ENCODE results near the gene FAM229A.

FAM229A gene

GRCh38 chr1:32346532-32347157 is 15.6 kb downstream of the FAM229A start:
- no peak for DNase-seq

- no peak for DNase-seq
Observed at GRCh38 chr1:32345289-32345827, 16.9 kb downstream of the FAM229A start.

- DNase-seq = no peak
Observed at GRCh38 chr1:32342704-32343103, 19.6 kb downstream of the FAM229A start.

DNA sequence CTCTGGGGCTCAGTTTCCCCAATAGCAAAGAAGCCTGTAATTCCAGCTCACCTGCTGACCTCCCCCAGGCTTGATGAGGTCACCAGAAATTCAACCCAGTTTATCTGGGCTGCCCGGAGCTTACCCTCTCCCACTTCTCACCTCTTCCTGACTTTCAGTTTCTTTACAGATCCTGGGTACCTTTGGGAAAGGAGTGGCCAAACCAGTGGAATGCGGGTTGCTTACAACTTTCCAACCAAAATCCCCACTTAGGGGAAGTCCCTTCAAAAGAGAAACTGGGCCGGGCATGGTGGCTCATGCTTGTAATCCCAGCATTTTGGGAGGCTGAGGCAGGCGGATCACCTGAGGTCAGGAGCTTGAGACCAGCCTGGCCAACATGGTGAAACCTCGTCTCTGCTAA is 20.3 kb downstream of the FAM229A start:
- DNase-seq = no peak

GRCh38 chr1:32341186-32341757 is 21.0 kb downstream of the FAM229A start:
- DNase-seq = no peak

DNA sequence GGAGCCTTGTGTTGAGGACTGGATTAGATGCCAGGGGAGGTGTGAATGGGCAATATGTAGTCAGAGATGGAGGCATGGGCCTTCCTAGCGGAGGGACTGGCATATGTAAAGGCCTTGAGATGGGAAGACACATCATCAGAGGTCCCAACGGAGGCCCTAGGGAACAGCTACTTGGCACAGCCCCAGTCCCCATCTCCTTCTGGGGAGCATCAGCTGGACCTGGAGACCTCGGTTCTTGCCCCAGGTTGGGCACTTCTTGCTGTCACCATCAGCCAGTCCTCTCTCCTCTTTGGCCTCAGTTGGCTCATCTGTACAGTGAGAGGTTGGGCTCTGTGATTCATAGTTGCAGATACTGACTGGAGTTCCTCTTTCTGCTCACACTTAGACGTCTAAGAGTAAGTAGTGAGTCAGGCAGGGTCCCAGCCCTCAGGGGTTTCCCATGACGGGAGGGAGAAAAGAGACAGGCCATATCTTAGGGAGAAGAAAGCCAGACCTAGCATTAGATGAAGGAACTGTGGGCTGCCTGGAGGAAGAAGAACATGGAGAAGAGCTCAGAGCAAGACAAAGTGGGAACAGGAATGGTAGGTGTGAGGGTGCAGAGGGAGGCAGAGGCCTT is 22.8 kb downstream of the FAM229A start:
- no peak for DNase-seq

GRCh38 chr1:32338637-32339145 is 23.6 kb downstream of the FAM229A start:
- no peak for DNase-seq

DNA sequence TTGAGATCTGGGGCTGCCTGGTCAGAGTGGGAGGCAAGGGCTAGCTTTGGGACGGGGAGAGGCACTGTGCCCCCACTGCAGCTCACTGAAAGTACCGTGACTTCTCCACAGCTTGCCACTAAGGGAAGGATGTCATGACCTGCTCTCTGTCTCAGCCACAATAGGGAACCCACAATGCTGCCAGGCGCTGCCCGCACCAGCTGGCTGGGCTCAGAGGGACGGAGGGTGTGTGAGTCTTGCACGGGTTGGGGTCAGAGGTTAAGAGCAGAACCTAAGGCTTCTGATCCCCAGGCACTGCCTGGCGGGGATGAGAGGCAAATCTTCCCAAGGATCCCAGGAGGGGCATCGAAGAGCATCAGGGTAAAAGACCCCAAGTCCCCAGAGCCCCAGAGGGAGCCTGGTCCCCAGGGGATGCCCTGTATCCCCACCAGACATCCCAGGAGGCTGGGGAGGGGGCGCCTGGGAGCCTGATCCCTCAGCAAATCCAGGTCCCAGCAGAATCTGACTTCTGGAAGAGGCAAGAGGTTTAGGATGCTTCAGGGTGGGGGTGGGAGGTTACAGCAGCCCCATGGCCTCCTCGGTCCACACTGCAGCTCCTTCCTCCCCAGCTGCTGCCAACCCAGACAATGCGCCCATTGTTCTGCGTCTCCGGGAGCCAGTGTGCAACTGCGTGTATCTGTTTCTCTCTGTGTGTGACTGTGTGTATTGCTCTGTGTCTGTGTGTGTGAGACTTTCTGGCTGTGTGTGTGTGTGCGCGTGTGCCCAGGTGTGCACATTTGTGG is 24.2 kb downstream of the FAM229A start:
- no peak for DNase-seq

GRCh38 chr1:32336963-32337675 is 25.2 kb downstream of the FAM229A start:
- DNase-seq = no peak

- no peak for DNase-seq
Observed at GRCh38 chr1:32336591-32336932, 25.7 kb downstream of the FAM229A start.

DNA sequence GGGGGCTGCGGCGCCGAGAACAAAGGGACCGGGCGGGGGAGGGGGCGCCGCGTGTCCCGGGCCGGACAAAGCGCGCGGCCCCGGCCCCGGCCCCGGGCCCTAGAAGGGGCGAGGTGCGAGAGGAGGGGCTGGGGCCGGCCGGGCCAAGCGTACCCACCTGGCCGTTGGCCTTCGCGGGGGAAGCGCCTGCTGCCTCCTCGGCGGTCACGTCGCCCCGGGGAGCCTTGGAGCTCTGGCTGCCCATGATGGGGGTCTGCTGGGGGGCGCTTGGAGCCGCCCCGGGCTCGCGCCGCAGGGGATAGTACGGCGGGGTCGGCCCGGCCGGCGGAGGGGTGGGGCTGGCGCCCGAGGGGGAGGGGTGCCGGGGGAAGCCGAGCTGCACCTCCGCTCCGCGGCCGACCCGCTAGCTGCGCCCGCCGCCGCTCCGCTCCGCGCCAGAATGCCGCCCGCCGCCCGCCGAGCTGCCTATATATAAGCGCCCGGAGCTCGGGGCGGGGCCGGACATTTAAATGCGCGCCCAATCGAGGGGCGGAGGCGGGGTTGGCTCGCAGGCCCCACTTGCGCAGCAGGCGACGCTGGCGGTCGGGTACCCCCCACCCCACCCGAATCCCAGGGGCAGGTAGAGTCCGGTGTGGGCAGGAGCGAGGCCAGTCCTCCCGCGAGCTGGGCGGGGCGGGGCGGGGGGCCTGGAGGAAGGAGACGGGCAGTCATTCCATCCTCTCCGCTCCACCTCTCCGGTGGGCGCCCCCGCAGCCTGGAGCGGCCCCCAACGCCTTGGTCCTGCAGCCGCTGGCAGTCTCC is 26.3 kb downstream of the FAM229A start, which contains the start of gene MARCKSL1:
MARCKSL1 (minus strand) TSS at position 444 of the 801 bp plus-strand sequence; CDS start at position 244, 200 bp downstream.
- DNase-seq = peak; percentile 64

DNA sequence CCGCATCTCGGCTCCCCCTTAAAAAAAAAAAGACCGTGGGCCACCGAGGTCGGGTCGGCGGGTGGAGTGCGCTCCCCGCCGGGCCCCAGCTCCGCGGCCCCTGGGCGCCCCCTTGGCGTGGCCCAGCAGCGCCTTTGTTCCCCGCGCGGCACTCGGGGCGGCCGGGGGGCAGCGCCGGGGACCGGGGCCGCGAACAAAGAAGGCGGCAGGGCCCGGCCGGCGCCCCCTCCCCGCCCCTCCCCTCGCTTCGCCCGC is 26.8 kb downstream of the FAM229A start:
- no peak for DNase-seq

DNA sequence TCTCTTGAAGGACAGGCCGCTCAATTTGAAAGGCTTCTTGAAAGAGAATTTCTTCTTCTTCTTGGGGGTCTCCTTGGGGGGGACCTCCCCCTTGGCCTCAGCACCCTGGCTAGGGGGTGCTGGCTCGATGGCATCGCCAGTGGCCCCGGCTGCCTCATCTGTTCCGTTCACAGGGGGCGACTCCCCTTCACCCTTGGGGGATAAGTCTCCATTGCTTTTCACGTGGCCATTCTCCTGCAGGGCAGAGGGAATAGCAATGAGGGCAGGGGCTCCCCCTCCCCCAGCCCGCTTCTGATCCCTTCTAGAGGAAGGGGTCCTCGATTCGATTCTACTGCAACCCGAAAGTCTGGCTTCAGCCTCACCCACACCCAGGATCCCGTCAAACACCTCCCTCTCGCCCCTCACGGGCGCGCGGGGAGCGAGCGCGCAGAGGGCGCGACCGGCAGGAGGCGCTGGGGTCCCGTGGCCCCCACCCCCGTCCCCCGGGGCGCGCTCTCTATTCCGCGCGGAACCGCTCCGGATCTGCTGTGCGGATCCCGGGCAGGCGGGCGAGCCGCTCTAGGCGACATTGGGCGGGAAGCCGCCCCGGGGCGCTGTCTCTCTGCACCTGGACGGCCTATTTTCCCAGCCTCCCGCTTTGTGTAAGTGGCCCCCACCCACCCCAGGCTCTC is 27.3 kb downstream of the FAM229A start:
- peak; percentile 40 for DNase-seq

- no peak for DNase-seq
Observed at GRCh38 chr1:32334274-32334861, 27.9 kb downstream of the FAM229A start.

DNA sequence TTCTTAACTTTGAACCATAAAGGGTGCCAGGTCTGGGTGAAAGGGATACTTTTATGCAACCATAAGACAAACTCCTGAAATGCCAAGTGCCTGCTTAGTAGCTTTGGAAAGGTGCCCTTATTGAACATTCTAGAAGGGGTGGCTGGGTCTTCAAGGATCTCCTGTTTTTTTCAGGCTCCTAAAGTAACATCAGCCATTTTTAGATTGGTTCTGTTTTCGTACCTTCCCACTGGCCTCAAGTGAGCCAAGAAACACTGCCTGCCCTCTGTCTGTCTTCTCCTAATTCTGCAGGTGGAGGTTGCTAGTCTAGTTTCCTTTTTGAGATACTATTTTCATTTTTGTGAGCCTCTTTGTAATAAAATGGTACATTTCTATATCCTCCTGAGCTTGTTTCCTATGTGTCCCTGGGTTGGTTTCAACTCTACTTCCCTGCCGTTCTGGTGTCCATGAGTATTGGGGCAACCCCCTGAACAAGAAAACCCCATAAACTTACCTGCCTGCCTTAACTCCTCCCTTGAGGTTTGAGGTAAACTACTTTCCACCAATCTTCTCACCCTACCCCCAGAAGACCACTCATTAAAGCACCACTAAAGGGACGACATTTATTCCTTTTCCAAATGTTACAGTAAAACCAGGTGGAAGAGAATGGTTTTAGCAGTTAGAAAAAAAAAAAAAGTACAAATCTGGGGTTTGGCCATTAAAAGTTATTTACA is 28.9 kb downstream of the FAM229A start:
- no peak for DNase-seq

DNA sequence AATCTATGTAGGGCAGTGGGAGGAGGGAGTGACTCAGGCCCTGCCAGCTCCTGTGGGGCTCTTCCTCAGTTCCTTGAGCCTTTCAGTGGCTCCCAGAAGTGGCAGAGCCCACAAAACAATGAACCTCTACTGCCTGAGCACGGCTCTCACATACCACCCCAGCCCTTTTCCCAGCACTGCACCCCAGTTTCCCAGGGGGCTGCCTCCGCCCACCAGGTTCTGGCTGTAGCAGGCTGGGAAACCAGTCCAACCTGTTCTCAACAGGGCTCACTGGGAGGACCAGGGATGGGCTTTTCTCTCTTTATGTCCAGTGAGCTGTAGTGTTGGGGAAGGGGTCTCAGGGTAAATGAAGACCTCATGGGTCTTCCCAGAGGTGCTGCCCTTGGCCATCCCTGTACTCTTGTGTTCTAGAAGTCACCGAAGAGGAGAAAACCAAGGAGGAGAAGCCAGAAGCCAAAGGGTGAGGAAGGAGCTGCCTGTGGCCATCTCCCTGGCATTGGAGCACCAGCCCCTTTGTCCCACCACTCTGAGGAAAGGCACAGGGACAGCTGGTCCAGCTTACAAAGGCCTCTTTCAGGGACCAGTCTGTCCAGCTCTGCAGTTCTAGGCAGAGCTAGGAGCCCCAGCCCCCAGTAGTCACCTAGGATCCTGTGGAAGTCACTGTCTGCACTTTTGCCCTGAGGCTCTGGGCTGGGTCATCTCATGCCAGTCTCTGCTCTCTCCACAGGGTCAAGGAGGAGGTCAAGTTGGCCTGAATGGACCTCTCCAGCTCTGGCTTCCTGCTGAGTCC is 29.8 kb downstream of the FAM229A start:
- DNase-seq = no peak

- no peak for DNase-seq
Observed at GRCh38 chr1:32331549-32331948, 30.7 kb downstream of the FAM229A start.

DNA sequence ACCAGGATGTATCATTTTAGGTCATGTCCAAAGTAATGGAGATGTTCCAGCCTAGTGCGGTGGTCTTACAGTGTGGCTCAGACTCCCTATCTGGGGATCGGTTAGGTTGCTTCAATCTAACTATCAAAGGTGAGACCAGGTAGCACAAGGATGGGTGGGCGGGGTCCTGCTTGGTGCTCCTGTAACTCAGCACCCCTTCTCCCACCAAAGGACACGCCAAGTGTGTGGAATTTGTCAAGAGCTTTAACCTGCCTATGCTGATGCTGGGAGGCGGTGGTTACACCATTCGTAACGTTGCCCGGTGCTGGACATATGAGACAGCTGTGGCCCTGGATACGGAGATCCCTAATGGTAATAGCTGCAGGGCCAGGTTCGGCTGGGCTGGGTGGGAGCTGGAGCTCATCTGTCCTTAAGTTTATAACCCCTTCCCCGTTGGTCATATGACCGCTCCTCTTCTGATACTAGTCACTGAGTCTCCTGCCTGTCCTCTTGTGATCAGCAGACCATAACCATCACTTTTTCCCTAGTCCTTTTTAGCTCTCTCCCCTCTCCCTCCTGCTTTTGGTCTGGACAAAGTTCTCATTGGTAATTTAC is 31.6 kb downstream of the FAM229A start:
- no peak for DNase-seq

DNA sequence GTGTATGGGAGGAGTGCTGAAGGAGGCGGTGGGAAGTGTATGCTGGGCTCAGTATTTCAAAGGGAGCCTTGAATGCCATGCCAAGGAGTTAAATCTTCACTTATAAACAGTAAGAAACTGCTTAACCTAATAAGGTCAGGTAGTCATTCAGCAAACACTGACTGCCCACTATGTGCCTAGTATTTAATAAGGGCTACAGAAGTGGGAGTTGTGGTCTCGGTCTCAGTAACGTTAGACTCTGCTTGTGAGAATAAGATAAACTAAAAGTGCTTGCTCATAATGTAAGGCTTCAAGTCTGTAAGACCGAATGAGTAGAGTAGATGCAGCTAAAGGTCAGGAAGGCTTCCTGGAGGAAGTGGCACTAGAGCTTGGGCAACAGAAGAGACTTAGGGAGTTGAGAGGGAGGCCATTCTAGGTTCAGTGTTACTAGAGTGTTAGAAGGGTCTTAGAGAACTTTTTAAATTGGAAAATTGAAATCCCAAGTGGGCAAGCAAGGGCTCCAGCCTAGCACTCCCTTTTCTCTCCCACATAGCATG is 32.3 kb downstream of the FAM229A start:
- no peak for DNase-seq
